Uterus (tissue), 4 donors: Measurements from ENCODE around the gene DEPDC5. TPM values are rescaled to one million over a fixed set of nuclear protein-coding genes. Genes with fewer than 3 reads are reported as not detected.

ENCODE experiments used
- DNase-seq, 2 donors: peaks; one replicate each; pipeline ENCODE4 v3.0.0-alpha.2; 2019 to 2020
- H3K27ac ChIP-seq, 2 donors: fragments of 200-600 bp; sonication (generic); 1 replicate in 1 of 2; 2 replicates in 1 of 2; pipeline ENCODE4 v1.5.1; 2016 to 2018
- H3K27me3 ChIP-seq, 2 donors: fragments of 200-600 bp; sonication (generic); one replicate each; pipeline ENCODE4 v1.5.1; 2018 to 2019; ENCODE audit warnings: control low read depth in 1 of 2
- H3K36me3 ChIP-seq, 2 donors: fragments of 200-600 bp; sonication (generic); one replicate each; pipeline ENCODE4 v1.5.1; 2019; ENCODE audit warnings: control low read depth in 1 of 2
- H3K4me1 ChIP-seq, 2 donors: fragments of 200-600 bp; sonication (generic); one replicate each; pipeline ENCODE4 v1.5.1; 2018 to 2019; ENCODE audit warnings: control low read depth in 1 of 2
- H3K4me3 ChIP-seq, 2 donors: fragments of 200-600 bp; sonication (generic); 1 replicate in 1 of 2; 2 replicates in 1 of 2; pipeline ENCODE4 v1.5.1; 2018 to 2019; ENCODE audit warnings: mild to moderate bottlenecking in 1 of 2
- H3K9me3 ChIP-seq, 2 donors: fragments of 200-600 bp; sonication (generic); one replicate each; pipeline ENCODE4 v1.5.1; 2019; ENCODE audit warnings: control low read depth in 1 of 2
- POLR2A ChIP-seq, 2 donors: fragments of 450-650 bp; IDR thresholded peaks; one replicate each; pipeline ENCODE4 v1.6.1; 2016; ENCODE audit warnings: antibody characterized with exemption in 2 of 2, mild to moderate bottlenecking in 1 of 2, moderate library complexity in 1 of 2
- intact Hi-C: fragments of 100-400 bp; cut with DNase I; formaldehyde crosslinking; loops from one replicate; pipeline ENCODE4 v1.15.1; 2023; ENCODE audit warnings: low total_unique reads
- total RNA-seq, 4 donors: library from RNA; depleted of rRNA in 3 of 4; stranded (reverse); fragments of >200 nt in 3 of 4; gene quantifications; one replicate each; pipeline versions ENCODE4 v1.1.0 to v1.2.4, GENCODE V29; 2014 to 2023
- TF ChIP-seq, protein P1 (sequence below), 4 experiments: fragments of 200-600 bp in 2 of 4; fragments of 450-650 bp in 2 of 4; sonication (generic) in 2 of 4; IDR thresholded peaks; one replicate each; pipeline ENCODE4 v1.5.1; 2016 to 2019; ENCODE audit warnings: antibody characterized with exemption in 4 of 4, mild to moderate bottlenecking in 2 of 4, moderate library complexity in 1 of 4
- donor health status: DM: yes; HTN: yes; CAD: no.

DEPDC5 gene
- total RNA-seq, 4 donors from 2014 or later: 9.1 to 180 (median 37.2) TPM

DNA sequence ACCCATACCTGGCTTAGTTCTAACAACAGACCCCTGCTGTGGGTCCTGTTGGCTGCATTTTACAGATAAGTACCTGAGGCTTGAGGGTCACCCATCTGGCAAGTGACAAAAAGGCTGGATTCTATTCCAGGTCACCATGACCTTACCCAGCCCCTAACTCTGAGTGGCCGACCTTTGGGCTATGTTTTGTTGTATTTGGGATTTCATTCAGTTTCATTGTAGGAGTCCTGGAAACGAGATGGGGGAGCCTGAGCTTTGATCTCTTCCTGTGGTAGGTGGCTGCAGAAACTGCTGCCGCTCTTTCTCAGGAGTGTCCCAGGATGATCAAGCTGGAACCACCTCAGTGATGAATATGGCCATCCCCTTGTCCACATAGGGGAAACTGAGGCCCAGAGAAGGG lies 165.9 kb downstream of the DEPDC5 start:
- Histone ChIP-seq H3K4me1 (no peaks in the 10 kb centered on the region), H3K4me3 (no peak overlapping the region), H3K27me3 (no peaks in the 10 kb centered on the region), H3K9me3 (no peaks in the 10 kb centered on the region), H3K36me3 (no peaks in the 10 kb centered on the region), H3K27ac (no peak overlapping the region)
- DNase-seq: no peak
- intact Hi-C loops: no loop called here
- TF ChIP-seq POLR2A (IDR thresholded peaks at IDR 0.05): no peak
- TF ChIP-seq, protein P1, sequence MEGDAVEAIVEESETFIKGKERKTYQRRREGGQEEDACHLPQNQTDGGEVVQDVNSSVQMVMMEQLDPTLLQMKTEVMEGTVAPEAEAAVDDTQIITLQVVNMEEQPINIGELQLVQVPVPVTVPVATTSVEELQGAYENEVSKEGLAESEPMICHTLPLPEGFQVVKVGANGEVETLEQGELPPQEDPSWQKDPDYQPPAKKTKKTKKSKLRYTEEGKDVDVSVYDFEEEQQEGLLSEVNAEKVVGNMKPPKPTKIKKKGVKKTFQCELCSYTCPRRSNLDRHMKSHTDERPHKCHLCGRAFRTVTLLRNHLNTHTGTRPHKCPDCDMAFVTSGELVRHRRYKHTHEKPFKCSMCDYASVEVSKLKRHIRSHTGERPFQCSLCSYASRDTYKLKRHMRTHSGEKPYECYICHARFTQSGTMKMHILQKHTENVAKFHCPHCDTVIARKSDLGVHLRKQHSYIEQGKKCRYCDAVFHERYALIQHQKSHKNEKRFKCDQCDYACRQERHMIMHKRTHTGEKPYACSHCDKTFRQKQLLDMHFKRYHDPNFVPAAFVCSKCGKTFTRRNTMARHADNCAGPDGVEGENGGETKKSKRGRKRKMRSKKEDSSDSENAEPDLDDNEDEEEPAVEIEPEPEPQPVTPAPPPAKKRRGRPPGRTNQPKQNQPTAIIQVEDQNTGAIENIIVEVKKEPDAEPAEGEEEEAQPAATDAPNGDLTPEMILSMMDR (IDR thresholded peaks at IDR 0.05): no peak

DNA sequence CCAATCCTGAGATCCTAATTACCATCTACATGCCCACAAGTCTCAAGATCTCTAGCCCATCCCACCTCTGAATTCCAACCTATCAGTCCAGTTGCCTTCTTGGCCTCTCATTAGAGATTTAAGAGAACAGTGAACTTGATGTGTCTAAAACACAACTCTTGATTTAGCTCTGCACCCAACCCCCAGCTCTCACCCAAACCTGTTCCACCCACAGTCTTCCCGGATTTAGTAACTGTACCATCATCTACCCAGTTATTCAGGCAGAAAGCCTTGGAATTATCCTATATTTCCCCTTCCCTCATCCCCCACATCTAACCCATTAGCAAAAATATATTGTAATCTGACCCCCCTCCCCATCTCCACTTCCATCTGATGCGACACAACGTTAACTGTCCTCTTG lies 166.5 kb downstream of the DEPDC5 start:
- TF ChIP-seq, protein P1 (IDR thresholded peaks at IDR 0.05): no peak
- TF ChIP-seq POLR2A (IDR thresholded peaks at IDR 0.05): no peak
- intact Hi-C loops: no loop called here
- no peak overlapping the region for H3K4me3 ChIP-seq
- no peaks in the 10 kb centered on the region for H3K27me3 ChIP-seq
- no peak for DNase-seq
- no peaks in the 10 kb centered on the region for H3K4me1 ChIP-seq
- no peaks in the 10 kb centered on the region for H3K9me3 ChIP-seq
- H3K36me3 ChIP-seq: no peaks in the 10 kb centered on the region
- H3K27ac ChIP-seq: no peak overlapping the region

DNA sequence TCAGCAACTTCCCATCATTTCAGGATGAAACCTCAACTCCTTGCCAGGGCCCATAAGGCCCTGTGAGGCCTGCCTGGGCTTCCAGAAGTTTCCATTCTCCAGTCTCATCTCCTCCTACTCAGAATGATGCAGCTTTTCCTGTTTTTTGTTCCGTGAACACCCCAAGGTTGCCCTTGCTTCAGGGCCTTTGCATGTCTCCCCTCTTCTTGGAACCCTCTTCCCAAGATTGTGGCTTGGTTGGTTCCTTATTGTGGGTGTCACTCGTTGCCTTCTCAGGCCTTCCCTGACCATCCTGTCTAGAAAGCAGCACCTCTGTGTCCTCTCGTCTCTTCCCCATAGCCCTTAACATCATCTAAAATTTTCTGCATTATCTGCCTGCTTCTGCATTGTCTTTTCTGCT lies 167.3 kb downstream of the DEPDC5 start:
- Histone ChIP-seq H3K9me3 (no peaks in the 10 kb centered on the region), H3K27ac (no peak overlapping the region), H3K36me3 (no peaks in the 10 kb centered on the region), H3K4me1 (no peaks in the 10 kb centered on the region), H3K4me3 (no peak overlapping the region), H3K27me3 (no peaks in the 10 kb centered on the region)
- intact Hi-C loops: no loop called here
- DNase-seq: no peak
- TF ChIP-seq POLR2A (IDR thresholded peaks at IDR 0.05): no peak
- TF ChIP-seq, protein P1 (IDR thresholded peaks at IDR 0.05): no peak

DNA sequence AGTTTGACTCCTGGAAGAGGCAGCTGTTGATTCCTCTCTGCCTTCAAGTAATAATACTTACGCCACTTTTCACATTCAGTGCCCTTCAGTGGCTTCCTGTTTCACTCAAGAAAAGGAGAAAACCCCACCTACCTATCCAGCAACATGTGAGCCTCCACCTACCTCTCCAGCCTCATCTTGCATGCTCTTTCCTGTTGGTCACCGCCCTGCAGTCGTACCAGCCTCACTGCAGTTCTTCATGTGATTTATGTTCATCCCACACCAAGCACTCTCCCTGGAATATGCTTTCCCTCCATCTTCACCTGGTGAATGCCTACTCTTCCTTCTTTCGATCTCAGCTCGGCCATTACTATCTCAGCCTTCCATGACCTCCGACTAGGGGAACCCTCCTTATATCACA lies 168.7 kb downstream of the DEPDC5 start:
- no peaks in the 10 kb centered on the region for H3K4me1 ChIP-seq
- intact Hi-C loops: no loop called here
- no peak overlapping the region for H3K4me3 ChIP-seq
- no peak overlapping the region for H3K27ac ChIP-seq
- H3K36me3 ChIP-seq: no peaks in the 10 kb centered on the region
- DNase-seq: no peak
- H3K27me3 ChIP-seq: no peaks in the 10 kb centered on the region
- TF ChIP-seq, protein P1 (IDR thresholded peaks at IDR 0.05): no peak
- TF ChIP-seq POLR2A (IDR thresholded peaks at IDR 0.05): no peak
- H3K9me3 ChIP-seq: no peaks in the 10 kb centered on the region

DNA sequence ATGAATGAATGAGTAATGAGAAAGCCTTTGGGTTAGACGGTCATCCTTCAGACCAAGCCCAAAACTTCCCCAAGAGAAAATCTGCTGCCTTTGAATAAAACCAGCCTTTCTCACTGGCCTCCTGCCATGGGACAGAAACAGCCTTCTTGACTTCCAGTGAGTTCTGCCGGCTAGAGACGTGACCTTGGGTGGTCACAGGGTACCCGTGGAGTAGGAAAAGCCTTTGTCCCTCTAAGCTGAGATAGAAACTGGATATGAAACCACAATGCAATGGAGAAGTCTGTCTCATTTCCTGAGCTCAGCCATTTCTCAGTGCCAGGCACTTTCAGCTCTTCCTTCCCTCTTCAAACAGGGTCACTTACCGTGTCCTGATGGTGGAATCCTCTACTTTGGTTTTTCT lies 169.3 kb downstream of the DEPDC5 start:
- H3K4me1 ChIP-seq: no peaks in the 10 kb centered on the region
- no peaks in the 10 kb centered on the region for H3K27me3 ChIP-seq
- no peak overlapping the region for H3K27ac ChIP-seq
- no peaks in the 10 kb centered on the region for H3K9me3 ChIP-seq
- no peak for DNase-seq
- no peak overlapping the region for H3K4me3 ChIP-seq
- no peaks in the 10 kb centered on the region for H3K36me3 ChIP-seq
- intact Hi-C loops: no loop called here
- TF ChIP-seq, protein P1 (IDR thresholded peaks at IDR 0.05): no peak
- TF ChIP-seq POLR2A (IDR thresholded peaks at IDR 0.05): no peak
